H1 (cell line): ENCODE measurements around the gene CNRIP1. TPM values are rescaled to one million over a fixed set of nuclear protein-coding genes. Genes with fewer than 3 reads are reported as not detected.

ENCODE experiments used
- BCL11A ChIP-seq, 2 experiments: IDR thresholded peaks; one replicate each; pipeline ENCODE4 v1.6.1; 2011; ENCODE audit warnings: low read depth in 2 of 2, low read length in 2 of 2, mild to moderate bottlenecking in 2 of 2
- CHD7 ChIP-seq: fragments of 300-600 bp; sonication (generic); IDR thresholded peaks from 2 replicates; pipeline ENCODE4 v1.7.1; 2012; ENCODE audit warnings: low read length, moderate library complexity, mild to moderate bottlenecking, inconsistent platforms; ENCODE audit not compliant: insufficient replicate concordance
- KDM1A ChIP-seq: fragments of 200-600, 300-600 bp; sonication (generic); IDR thresholded peaks from 2 replicates; pipeline ENCODE4 v1.7.1; 2016; ENCODE audit warnings: mild to moderate bottlenecking, low read length, borderline replicate concordance
- SIX5 ChIP-seq: IDR thresholded peaks from 2 replicates; pipeline ENCODE4 v1.6.1; 2011; ENCODE audit warnings: mild to moderate bottlenecking, low read depth, low read length
- polyA plus RNA-seq, 7 experiments: library from polyadenylated mRNA; depleted of rRNA in 3 of 7; stranded (reverse) in 5 of 7; unstranded in 2 of 7; fragments of >200 nt in 5 of 7; fragments of 200-250 nt in 2 of 7; gene quantifications; 1 replicate in 5 of 7; 2 replicates in 1 of 7; 4 replicates in 1 of 7; pipeline versions ENCODE4 v1.2.1 to v1.2.3, GENCODE V29; 2011 to 2013; ENCODE audit warnings: missing spikeins in 2 of 7, mixed read lengths in 2 of 7
- total RNA-seq: library from RNA; stranded (reverse); fragmentation: NEBNext Ultra II Directional; extraction: Animal tissue kit (Norgen Biotek cat#: 25700); gene quantifications from 2 replicates; pipeline ENCODE4 v1.2.1, GENCODE V29; 2021

Gene CNRIP1
- total and polyA plus RNA-seq, 2 of the 8 experiments (the other 6 are each of a cell fraction or from before 2014, with no cell fraction given) = 4.6 to 7.0 TPM

- TF ChIP-seq CHD7 (no peak), KDM1A (no peak), BCL11A (IDR thresholded peaks at IDR 0.05; ENCODE audit: low read depth in 2 of 2, low read length in 2 of 2) (no peak), SIX5 (no peak)
Observed at GRCh38 chr2:68328901-68329300, 9.2 kb upstream of the CNRIP1 start (continued).
